GM19328 (cell line): ENCODE data around the gene SLC28A1.
"Not testable (repeated sequence)": the region's sequence is repeated elsewhere in the genome, so short reads cannot be mapped to it uniquely, and the experiment has no call there.

ENCODE experiments used
- ATAC-seq: cut with Tn5 transposase; IDR thresholded peaks from one replicate; pipeline ENCODE4 v1.9.1; 2021; ENCODE audit warnings: mild to moderate bottlenecking, moderate library complexity; ENCODE audit not compliant: unreplicated experiment

SLC28A1 gene

DNA sequence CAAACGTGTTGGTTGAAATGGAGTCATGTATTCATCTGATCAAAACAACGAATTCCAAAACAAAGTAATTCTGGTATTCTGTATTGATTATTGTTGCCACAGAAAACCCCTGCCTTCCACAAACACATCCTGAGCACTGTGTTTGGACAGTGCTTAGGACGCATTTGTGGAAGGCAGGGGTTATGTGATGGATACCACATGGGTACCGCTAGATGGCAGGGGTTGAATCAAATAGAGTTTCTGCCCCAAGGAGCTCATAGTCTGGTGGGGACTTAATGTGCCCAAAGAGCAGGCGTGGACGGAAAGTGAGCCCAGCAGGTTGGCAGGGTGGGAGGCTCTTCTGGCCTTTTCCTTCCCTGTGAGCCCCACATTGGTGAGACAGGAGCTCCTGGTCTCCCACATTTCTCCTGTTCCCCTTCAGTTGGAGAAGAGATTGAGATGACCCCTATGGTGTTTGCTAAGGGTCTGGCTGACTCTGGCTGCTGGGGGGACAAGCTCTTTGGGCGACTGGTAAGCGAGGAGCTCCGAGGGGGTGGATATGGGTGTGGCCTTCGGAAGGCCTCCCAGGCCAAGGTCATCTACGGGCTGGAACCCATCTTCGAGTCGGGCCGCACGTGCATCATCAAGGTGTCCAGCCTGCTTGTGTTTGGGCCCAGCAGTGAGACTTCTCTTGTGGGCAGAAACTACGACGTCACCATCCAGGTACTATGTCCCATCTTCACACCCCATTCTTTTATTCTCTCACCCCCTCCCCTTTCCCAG lies 22.1 kb upstream of the SLC28A1 start:
- ATAC-seq: no peak

DNA sequence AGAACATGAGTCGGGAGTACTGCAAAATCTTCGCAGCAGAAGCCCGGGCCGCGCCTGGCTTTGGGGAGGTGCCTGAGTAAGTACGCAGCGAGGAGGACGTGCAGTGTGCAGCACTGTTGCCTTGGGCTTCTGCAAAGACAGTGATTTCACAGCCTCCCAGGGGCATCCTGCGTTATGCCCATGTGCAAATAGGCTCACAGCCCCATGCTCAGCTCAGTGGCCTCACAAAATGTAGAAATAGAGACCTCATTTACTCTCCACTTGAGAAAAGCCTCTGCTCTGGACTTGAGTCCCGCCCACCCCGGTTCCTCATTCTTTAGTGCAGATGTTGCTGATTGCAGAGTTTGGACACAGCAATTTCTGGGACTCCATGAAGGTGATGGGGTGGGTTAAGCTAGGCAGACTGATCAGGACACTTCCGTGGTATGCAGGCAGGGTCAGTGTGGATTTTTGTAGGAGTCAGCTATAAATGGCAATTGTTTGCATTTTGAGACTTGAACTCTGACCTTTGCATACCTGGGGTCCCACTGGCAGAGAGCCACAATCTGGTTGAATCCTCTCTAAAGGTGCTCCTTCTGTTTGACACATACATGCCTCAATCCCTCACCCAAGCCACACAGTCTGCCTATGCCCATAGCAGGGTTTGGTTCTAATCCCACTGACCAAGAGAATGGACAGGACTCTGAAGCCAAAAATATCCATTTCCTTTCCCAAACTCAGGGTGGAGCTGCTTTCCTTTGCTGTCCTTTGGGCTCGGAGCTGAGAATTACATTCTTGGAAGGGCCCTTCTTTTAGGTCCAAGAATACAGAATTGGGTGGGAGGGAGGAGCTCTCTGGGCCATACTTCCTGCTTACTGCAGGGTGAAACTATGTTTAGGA lies 20.7 kb upstream of the SLC28A1 start:
- no peak for ATAC-seq

DNA sequence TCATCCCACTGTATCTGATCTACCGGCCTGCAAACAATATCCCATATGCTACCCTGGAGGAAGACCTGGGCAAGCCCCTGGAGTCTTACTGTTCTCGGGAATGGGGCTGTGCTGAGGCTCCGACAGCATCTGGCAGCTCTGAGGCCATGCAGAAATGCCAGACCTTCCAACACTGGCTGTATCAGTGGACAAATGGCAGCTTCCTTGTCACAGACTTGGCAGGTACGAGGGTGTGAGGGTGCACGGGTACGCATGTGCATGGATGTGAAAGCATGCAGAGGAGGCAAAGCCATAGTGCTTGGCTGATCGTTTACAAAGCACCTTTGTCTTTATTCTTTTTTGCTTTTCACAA lies 20.0 kb upstream of the SLC28A1 start:
- ATAC-seq: no peak

- no peak for ATAC-seq
Observed at GRCh38 chr15:84865074-84865569, 19.3 kb upstream of the SLC28A1 start.

GRCh38 chr15:84868037-84868880 lies 16.2 kb upstream of the SLC28A1 start:
- ATAC-seq: no peak

DNA sequence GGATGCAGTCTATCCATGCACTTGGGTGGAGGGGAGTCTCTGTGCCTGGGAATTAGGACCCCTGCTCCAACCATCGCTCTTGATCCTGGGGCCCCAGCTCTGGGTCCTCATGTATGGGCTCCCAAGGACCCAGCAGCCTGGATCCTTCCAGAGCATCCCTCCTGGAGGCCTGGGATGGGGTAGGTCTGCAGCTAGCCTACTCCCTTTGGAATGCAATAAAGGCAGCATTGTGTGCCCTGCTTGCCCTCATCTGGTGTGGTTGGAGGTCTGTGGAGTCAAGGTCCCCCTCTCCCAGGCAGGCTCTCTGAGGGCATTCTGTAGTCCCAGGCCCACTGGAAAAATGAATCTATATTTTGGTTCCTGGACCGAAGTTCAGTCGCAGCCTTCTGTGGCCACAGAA lies 15.0 kb upstream of the SLC28A1 start:
- ATAC-seq: no peak

GRCh38 chr15:84871428-84871985 lies 13.0 kb upstream of the SLC28A1 start:
- ATAC-seq: no peak

GRCh38 chr15:84872009-84872910 lies 12.2 kb upstream of the SLC28A1 start:
- no peak for ATAC-seq

GRCh38 chr15:84873997-84874396 lies 10.5 kb upstream of the SLC28A1 start:
- no peak for ATAC-seq

DNA sequence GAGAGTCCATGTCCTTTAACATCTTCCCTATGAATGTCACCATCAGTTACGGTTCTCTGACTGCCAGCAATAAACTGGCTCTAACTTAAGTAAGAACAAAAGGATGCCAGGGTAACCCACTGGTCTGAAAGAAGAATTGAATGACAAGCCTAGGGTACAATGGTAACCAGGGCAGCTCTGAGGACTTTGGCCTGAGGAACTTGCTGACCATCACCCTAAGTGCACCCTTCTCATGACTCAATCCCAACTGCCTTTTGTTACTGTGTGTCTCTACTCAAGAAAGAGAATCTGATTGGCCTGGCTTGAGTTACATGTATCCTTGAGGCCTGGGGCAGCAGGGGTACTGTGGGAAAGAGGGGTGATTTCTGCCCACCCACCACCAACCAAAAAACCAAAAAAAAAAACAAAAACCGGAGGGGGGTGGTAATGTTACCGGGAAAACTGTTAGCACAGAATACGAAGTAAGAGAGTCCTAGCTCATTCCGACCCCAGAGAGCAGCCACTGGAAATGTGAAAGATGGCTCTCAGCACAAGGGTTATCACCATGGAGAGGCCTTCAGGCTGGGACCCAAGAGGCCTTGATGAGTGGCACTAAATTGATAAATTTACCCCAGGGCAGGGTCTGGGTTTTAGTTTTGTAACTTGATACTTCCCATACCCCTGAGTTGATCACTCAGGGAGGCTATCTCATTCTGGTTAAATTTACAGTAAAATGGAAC lies 9.3 kb upstream of the SLC28A1 start:
- no peak for ATAC-seq

GRCh38 chr15:84876269-84876668 lies 8.2 kb upstream of the SLC28A1 start:
- ATAC-seq: no peak

DNA sequence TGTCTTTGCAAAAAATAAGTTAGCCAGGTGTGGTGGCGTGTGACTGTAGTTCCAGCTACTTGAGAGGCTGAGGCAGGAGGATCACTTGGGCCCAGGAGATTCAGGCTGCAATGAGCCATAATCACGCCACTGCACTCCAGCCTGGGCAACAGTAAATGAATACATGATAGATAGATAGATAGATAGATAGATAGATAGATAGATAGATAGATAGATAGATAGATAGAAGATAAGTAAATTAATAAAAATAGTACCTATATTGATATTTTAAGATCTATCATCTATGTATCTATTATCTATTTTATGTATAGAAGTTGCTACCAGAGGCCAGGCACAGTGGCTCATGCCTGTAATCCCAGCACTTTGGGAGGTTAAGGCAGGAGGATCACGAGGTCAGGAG lies 6.8 kb upstream of the SLC28A1 start:
- ATAC-seq: not testable (repeated sequence)

DNA sequence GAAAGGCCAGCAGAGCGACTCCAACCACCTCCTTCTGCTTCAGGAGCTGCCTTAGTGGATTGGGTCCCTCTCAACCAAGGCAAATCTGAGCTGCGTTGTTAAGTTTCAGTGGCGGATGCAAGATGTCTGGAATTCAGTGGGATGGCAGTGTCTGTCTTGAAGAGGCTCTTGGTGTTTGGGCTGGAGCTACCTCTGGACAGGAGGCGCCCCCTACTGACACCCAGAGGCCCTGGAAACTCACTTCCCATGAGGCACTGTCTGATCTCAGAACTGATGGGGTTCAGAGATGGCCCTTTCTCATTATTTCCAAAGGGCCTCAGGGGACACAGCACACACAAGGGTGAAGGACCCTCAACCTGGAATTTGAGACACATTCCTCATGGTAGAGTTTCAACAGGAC lies 6.0 kb upstream of the SLC28A1 start:
- no peak for ATAC-seq

DNA sequence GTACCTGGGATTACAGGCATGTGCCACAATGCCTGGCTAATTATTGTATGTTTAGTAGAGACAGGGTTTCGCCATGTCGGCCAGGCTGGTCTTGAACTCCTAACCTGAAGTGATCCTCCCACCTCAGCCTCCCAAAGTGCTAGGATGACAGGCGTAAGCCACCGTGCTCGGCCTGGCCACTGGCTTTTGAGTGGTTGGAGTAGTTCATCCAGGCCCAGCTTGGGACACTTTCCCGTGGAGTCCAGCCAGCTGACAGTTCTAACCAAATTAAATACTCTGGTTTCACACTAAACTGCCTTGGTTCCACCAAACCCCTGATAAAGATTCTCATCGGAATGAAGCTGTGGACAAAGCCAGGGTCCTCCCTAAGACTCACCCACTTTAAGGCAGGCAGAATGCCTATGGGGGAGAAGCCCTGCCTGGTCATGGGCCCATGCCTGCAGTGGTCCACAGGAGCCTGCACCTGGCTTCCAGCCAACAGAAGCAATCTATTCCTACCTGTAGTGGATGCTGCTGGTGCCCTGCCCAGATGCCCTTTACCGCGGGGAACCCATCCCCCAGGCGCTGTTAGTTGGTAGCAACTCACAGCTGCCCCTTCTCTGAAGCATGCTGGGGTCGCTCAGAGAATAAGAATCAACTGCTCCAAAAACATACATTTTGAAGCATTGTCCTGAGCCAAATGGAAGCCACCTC lies 5.2 kb upstream of the SLC28A1 start:
- no peak for ATAC-seq

DNA sequence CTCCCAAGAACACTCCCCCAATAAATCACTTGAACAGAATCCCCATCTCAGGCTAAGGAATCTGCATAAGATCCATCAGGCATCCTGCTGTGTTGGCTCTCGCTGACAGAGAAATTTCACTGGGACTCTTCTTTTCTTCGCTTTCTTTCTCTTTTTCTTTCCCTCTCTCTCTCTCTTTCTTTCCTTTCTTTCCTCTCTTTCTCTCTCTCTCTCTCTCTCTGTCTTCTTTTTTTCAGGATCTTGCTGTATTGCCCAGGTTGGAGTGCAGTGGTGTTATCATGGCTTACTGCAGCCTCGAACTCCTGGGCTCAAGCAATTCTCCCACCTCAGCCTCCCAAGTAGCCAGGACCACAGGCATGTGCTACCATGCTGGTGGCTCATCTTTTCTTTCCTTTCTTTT lies 4.5 kb upstream of the SLC28A1 start:
- no peak for ATAC-seq

DNA sequence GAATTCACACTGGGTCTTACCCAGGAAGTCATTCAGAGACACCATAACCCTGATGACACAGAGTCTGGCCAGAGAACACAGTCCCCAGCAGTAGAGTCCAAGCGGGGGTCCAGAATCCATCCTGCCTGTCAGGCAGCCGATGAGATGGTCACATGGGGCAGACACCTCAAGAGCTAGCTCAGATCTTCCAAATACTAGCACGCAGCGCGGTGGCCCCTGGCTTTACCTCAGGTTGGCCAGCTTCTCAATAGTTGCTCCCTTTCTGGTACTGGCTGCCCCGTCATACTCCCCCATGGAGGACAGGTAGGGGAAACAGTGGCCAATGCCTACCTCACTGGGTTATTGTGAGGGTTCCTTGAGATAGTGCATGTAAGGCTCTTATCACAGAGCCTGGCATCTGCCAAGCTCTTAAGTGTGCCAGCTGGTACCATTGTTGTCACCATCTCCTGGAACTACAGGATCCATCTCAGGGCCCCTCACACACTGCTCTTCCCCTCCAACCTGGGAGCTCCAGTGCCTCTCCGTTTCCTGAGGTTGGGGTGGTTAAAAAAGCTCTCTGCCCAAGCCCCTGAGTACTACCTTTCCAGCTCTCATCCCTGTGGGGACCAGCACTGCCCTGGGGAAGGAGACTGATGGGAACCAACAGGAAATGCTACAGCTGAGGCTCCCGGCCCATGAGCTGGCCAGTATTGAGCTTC lies 3.5 kb upstream of the SLC28A1 start:
- no peak for ATAC-seq

GRCh38 chr15:84881520-84881830 lies 3.0 kb upstream of the SLC28A1 start:
- ATAC-seq: no peak

GRCh38 chr15:84883466-84883865 lies 996 bp upstream of the SLC28A1 start:
- no peak for ATAC-seq
